Astrocyte (in vitro differentiated cells and primary cell): ENCODE results near the gene DDX4. TPM values are rescaled to one million over a fixed set of nuclear protein-coding genes. Genes with fewer than 3 reads are reported as not detected.
A peak's percentile ranks its signal among the peaks of the same experiment; 100 is the strongest.

Experiments used
- DNase-seq: peaks from one replicate; pipeline ENCODE4 v3.0.0-alpha.2; 2010; ENCODE audit warnings: low read depth
- FAIRE-seq: peaks from 2 replicates; lab custom pipeline; 2011; peaks lifted over from hg19 to GRCh38; lab: Jason Lieb, UNC
- H2AFZ ChIP-seq: 2 replicates; pipeline ENCODE4 v1.6.0; 2012; ENCODE audit warnings: low read depth, low read length, inconsistent platforms
- H3K27ac ChIP-seq: 2 replicates; pipeline ENCODE4 v1.5.1; 2011; ENCODE audit warnings: low read depth, low read length, inconsistent platforms
- H3K27me3 ChIP-seq: 2 replicates; pipeline ENCODE4 v1.6.0; 2011; ENCODE audit warnings: low read length, inconsistent platforms; ENCODE audit not compliant: insufficient read depth
- H3K36me3 ChIP-seq: 2 replicates; pipeline ENCODE4 v1.5.1; 2011; ENCODE audit warnings: low read length, inconsistent platforms; ENCODE audit not compliant: insufficient read depth
- H3K4me1 ChIP-seq: 2 replicates; pipeline ENCODE4 v1.5.1; 2011; ENCODE audit warnings: low read length, inconsistent platforms; ENCODE audit not compliant: insufficient read depth
- H3K4me2 ChIP-seq: 2 replicates; pipeline ENCODE4 v1.6.0; 2012; ENCODE audit warnings: low read length, inconsistent platforms
- H3K4me3 ChIP-seq: 2 replicates; pipeline ENCODE4 v1.5.1; 2011; ENCODE audit warnings: low read depth, mild to moderate bottlenecking, low read length, inconsistent platforms; ENCODE audit not compliant: insufficient read depth
- H3K79me2 ChIP-seq: 2 replicates; pipeline ENCODE4 v1.6.0; 2012; ENCODE audit warnings: mild to moderate bottlenecking, low read length, inconsistent platforms; ENCODE audit not compliant: insufficient read depth
- H3K9ac ChIP-seq: 2 replicates; pipeline ENCODE4 v1.6.0; 2012; ENCODE audit warnings: mild to moderate bottlenecking, low read length, inconsistent platforms
- H3K9me3 ChIP-seq: 2 replicates; pipeline ENCODE4 v1.5.1; 2012; ENCODE audit warnings: low read depth, mild to moderate bottlenecking, low read length, inconsistent platforms; ENCODE audit not compliant: insufficient read depth
- H4K20me1 ChIP-seq: 2 replicates; pipeline ENCODE4 v1.6.0; 2012; ENCODE audit warnings: low read length, inconsistent platforms; ENCODE audit not compliant: insufficient read depth
- H3K27ac Mint-ChIP-seq: one replicate; pipeline ENCODE4 v1.8.0; 2021; ENCODE audit warnings: mild to moderate bottlenecking, mixed read lengths; ENCODE audit not compliant: unreplicated experiment
- H3K27me3 Mint-ChIP-seq: one replicate; pipeline ENCODE4 v1.8.0; 2021; ENCODE audit warnings: low read depth, mixed read lengths; ENCODE audit not compliant: unreplicated experiment
- H3K36me3 Mint-ChIP-seq: one replicate; pipeline ENCODE4 v1.8.0; 2021; ENCODE audit warnings: low read depth, mixed read lengths; ENCODE audit not compliant: unreplicated experiment
- H3K4me1 Mint-ChIP-seq: one replicate; pipeline ENCODE4 v1.8.0; 2021; ENCODE audit warnings: low read depth, mixed read lengths; ENCODE audit not compliant: unreplicated experiment
- H3K4me3 Mint-ChIP-seq: one replicate; pipeline ENCODE4 v1.8.0; 2021; ENCODE audit warnings: mild to moderate bottlenecking, moderate library complexity, mixed read lengths; ENCODE audit not compliant: unreplicated experiment
- H3K9me3 Mint-ChIP-seq: one replicate; pipeline ENCODE4 v1.8.0; 2021; ENCODE audit warnings: mild to moderate bottlenecking, mixed read lengths; ENCODE audit not compliant: unreplicated experiment
- CTCF ChIP-seq: IDR thresholded peaks from 2 replicates; pipeline ENCODE4 v1.5.1; 2011; ENCODE audit warnings: low read depth, mild to moderate bottlenecking, inconsistent platforms, low read length, moderate library complexity; ENCODE audit not compliant: insufficient read depth
- EZH2 ChIP-seq: IDR thresholded peaks from 2 replicates; pipeline ENCODE4 v1.6.1; 2012; ENCODE audit warnings: mild to moderate bottlenecking, low read length, inconsistent platforms; ENCODE audit not compliant: insufficient read depth
- total RNA-seq: library from RNA; stranded (reverse); gene quantifications from 2 replicates; pipeline ENCODE4 v1.2.1, GENCODE V29; 2021

The DDX4 gene
- total RNA-seq, 1 donor from 2014 or later, result not detected

DNA sequence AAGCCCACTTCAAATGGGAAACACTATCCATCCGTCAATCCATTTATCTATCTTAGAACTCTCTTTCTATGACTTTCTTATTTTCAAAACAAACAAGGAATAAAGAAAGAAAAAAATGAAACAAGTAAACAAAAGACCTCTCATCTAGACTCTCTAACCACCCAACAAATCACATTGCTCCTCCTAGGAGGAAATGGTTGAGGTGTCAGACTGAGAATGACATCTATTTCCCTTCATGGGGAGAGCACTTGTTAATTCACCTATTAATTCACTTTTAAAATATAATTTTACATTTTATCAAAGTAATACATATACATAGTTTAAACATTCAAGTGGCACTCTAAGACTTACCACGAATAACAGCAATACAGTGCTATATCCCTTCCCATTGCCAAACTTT, 110.9 kb downstream of the DDX4 start:
- peaks cover 29% of the 10 kb centered on the region for H3K4me1 Mint-ChIP-seq
- H3K27ac Mint-ChIP-seq, result no peak overlapping the region

DNA sequence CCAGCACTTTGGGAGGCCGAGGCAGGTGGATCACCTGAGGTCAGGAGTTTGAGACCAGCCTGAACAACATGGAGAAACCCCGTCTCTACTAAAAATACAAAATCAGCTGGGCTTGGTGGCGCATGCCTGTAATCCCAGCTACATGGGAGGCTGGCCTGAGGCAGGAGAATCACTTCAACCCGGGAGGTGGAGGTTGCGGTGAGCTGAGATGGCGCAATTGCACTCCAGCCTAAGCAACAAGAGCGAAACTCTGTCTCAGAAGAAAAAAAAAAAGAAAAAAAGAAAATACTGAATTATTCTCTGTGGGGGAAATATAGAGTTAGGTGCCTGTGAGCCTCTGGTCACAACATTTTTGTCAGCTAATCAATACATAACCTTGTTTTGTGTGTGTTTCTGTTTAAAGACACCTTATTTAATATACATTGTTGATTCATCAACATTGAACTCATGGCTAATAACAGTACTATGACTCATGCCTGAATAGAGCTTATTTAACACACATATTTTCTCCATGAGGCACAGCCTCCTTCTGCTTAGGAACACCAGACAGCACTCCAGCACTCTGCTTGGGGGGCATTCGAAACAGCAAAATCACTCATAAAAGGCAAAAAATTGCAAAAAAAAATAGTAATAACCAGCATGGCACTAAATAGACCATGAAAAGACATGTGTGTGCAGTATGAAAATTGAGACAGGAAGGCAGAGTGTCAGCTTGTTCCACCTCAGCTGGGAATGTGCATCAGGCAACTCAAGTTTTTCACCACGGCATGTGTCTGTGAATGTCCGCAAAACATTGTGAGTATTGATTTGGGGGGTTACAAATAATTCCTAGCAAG, 113.2 kb downstream of the DDX4 start, which contains the start of gene IL31RA:
Gene IL31RA (plus strand): TSS at position 519 of the 836 bp plus-strand sequence. CDS start 214 bp downstream, at position 733.
- H3K36me3 ChIP-seq, result no peaks in the 10 kb centered on the region
- peak within 1 kb of the TSS; percentile 71 for H3K27ac ChIP-seq
- FAIRE-seq (peak; percentile 98), DNase-seq (peak; percentile 87)
- Mint-ChIP-seq H3K27ac (peak within 1 kb of the TSS; percentile 89), H3K4me1 (peaks cover 32% of the 10 kb centered on the region), H3K4me3 (peak within 1 kb of the TSS; percentile 55), H3K36me3 (no peaks in the 10 kb centered on the region), H3K27me3 (no peaks in the 10 kb centered on the region), H3K9me3 (no peaks in the 10 kb centered on the region)
- H3K9me3 ChIP-seq, result no peaks in the 10 kb centered on the region
- H4K20me1 ChIP-seq, result no peaks in the 10 kb centered on the region
- H3K4me3 ChIP-seq, result peak within 1 kb of the TSS; percentile 61
- no peaks in the 10 kb centered on the region for H3K27me3 ChIP-seq
- H3K79me2 ChIP-seq, result no peaks in the 10 kb centered on the region
- peak within 1 kb of the TSS; percentile 87 for H3K4me2 ChIP-seq
- peaks cover 19% of the 10 kb centered on the region for H3K4me1 ChIP-seq
- H2AFZ ChIP-seq, result peak within 1 kb of the TSS; percentile 39
- TF ChIP-seq EZH2 (no peak), CTCF (no peak)
- H3K9ac ChIP-seq, result peak within 1 kb of the TSS; percentile 73

More for the DNA sequence above, 110.9 kb downstream of the DDX4 start:
- no peak overlapping the region for H3K4me2 ChIP-seq
- H3K9ac ChIP-seq, result no peak overlapping the region
- H2AFZ ChIP-seq, result no peak overlapping the region
- H3K4me1 ChIP-seq, result peaks cover 13% of the 10 kb centered on the region
- no peaks in the 10 kb centered on the region for H3K27me3 Mint-ChIP-seq
- H3K9me3 Mint-ChIP-seq, result peaks cover 4% of the 10 kb centered on the region
- no peaks in the 10 kb centered on the region for H3K36me3 ChIP-seq
- no peak for TF ChIP-seq CTCF
- no peak for TF ChIP-seq EZH2
- no peaks in the 10 kb centered on the region for H3K36me3 Mint-ChIP-seq
- no peak for FAIRE-seq
- DNase-seq, result no peak
- H3K79me2 ChIP-seq, result no peaks in the 10 kb centered on the region
- no peak overlapping the region for H3K4me3 Mint-ChIP-seq
- H3K9me3 ChIP-seq, result peaks cover 2% of the 10 kb centered on the region
- H3K4me3 ChIP-seq, result no peak overlapping the region
- H3K27me3 ChIP-seq, result no peaks in the 10 kb centered on the region
- no peak overlapping the region for H3K27ac ChIP-seq
- no peaks in the 10 kb centered on the region for H4K20me1 ChIP-seq

- FAIRE-seq, result no peak
- Histone ChIP-seq H3K27ac (peak overlapping the region; percentile 71), H3K4me1 (peaks cover 19% of the 10 kb centered on the region), H3K4me2 (peak overlapping the region; percentile 87), H3K9me3 (no peaks in the 10 kb centered on the region), H3K9ac (peak overlapping the region; percentile 73), H4K20me1 (no peaks in the 10 kb centered on the region), H3K27me3 (no peaks in the 10 kb centered on the region), H3K79me2 (no peaks in the 10 kb centered on the region), H3K4me3 (peak overlapping the region; percentile 61), H2AFZ (peak overlapping the region; percentile 39), H3K36me3 (no peaks in the 10 kb centered on the region)
- Mint-ChIP-seq H3K27ac (peak overlapping the region; percentile 89), H3K4me1 (peaks cover 32% of the 10 kb centered on the region), H3K27me3 (no peaks in the 10 kb centered on the region), H3K4me3 (peak overlapping the region; percentile 55), H3K9me3 (no peaks in the 10 kb centered on the region), H3K36me3 (no peaks in the 10 kb centered on the region)
- DNase-seq, result no peak
- no peak for TF ChIP-seq EZH2
- TF ChIP-seq CTCF, result no peak
These were observed 113.8 kb downstream of the DDX4 start for GRCh38 chr5:55851675-55851979.
